ENCODE results near the gene C16orf89. TPM values are rescaled to one million over a fixed set of nuclear protein-coding genes. Genes with fewer than 3 reads are reported as not detected.
"Not testable (repeated sequence)": the region's sequence is repeated elsewhere in the genome, so short reads cannot be mapped to it uniquely, and the experiment has no call there.

C16orf89 gene
- total RNA-seq, 1 experiment from 2014 or later: not detected

DNA sequence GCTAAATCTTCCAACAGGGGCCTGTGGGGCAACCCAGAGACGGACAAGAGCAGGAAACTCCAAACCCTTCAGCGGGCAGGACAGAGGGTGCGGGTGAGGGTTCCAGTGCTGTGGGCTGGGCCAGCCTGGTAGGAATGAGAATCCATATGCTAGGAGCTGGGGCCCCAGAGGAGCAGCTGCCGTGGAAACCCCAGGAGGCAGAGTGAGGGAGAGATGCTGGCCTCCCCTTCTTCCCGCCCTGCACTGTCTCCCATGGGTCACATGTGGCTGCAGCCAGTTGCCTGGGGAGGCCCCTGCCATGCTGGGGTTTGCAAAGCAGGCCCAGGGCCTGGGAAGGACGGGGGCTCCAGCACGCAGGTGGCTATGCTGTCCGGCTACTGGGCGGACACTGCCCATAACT lies 27.3 kb upstream of the C16orf89 start:
- BruUV-seq (replicated peaks); H3K27me3 ChIP-seq (replicated peaks; ENCODE audit: insufficient read depth, low read depth, low read length, poor library complexity); H3K27ac ChIP-seq (ENCODE audit: low read depth, low read length, poor library complexity, severe bottlenecking); H3K36me3 ChIP-seq (ENCODE audit: insufficient read depth, low read length, poor library complexity, severe bottlenecking); DNase-seq (ENCODE audit: low spot score); POLR2A ChIA-PET (ENCODE audit: low non-redundant PET); H3K9me3 ChIP-seq (ENCODE audit: low read depth, low read length, poor library complexity, severe bottlenecking); H3K4me3 ChIP-seq (ENCODE audit: low read depth, low read length, poor library complexity, severe bottlenecking); H3K4me1 ChIP-seq (ENCODE audit: insufficient read depth, low read length, poor library complexity, severe bottlenecking): not testable (repeated sequence)
- intact Hi-C loops (cut with micrococcal nuclease; ENCODE audit: unreplicated experiment): loop anchor here (10.0 kb wide), 1 partner anchor 248 kb away; the partner anchor contains the start of genes GLYR1 and UBN1
- CTCF ChIA-PET: interaction anchor here (0.6 kb wide), 1 partner anchor 131 kb away, joined by 3 read pairs; no protein-coding TSS in a partner anchor

GRCh38 chr16:5090592-5090991 lies 24.8 kb upstream of the C16orf89 start:
- CTCF ChIA-PET; H3K27me3 ChIP-seq (replicated peaks; ENCODE audit: insufficient read depth, low read depth, low read length, poor library complexity); H3K27ac ChIP-seq (ENCODE audit: low read depth, low read length, poor library complexity, severe bottlenecking); BruUV-seq (replicated peaks); H3K9me3 ChIP-seq (ENCODE audit: low read depth, low read length, poor library complexity, severe bottlenecking); POLR2A ChIA-PET (ENCODE audit: low non-redundant PET); H3K4me3 ChIP-seq (ENCODE audit: low read depth, low read length, poor library complexity, severe bottlenecking); DNase-seq (ENCODE audit: low spot score); H3K4me1 ChIP-seq (ENCODE audit: insufficient read depth, low read length, poor library complexity, severe bottlenecking); H3K36me3 ChIP-seq (ENCODE audit: insufficient read depth, low read length, poor library complexity, severe bottlenecking): not testable (repeated sequence)
- intact Hi-C loops (cut with micrococcal nuclease; ENCODE audit: unreplicated experiment): loop anchor here (10.0 kb wide), 1 partner anchor 246 kb away; the partner anchor contains the start of genes GLYR1 and UBN1

- H3K27ac ChIP-seq (ENCODE audit: low read depth, low read length, poor library complexity, severe bottlenecking); H3K9me3 ChIP-seq (ENCODE audit: low read depth, low read length, poor library complexity, severe bottlenecking); POLR2A ChIA-PET (ENCODE audit: low non-redundant PET); H3K36me3 ChIP-seq (ENCODE audit: insufficient read depth, low read length, poor library complexity, severe bottlenecking); CTCF ChIA-PET; DNase-seq (ENCODE audit: low spot score); H3K4me3 ChIP-seq (ENCODE audit: low read depth, low read length, poor library complexity, severe bottlenecking); BruUV-seq (replicated peaks); H3K27me3 ChIP-seq (replicated peaks; ENCODE audit: insufficient read depth, low read depth, low read length, poor library complexity); H3K4me1 ChIP-seq (ENCODE audit: insufficient read depth, low read length, poor library complexity, severe bottlenecking): not testable (repeated sequence)
- intact Hi-C loops (cut with micrococcal nuclease; ENCODE audit: unreplicated experiment): loop anchor here (10.0 kb wide), 1 partner anchor 245 kb away; the partner anchor contains the start of genes GLYR1 and UBN1
Measured at GRCh38 chr16:5089911-5090555, 24.3 kb upstream of the C16orf89 start.

GRCh38 chr16:5088936-5089335 lies 23.2 kb upstream of the C16orf89 start:
- DNase-seq (ENCODE audit: low spot score); H3K27me3 ChIP-seq (replicated peaks; ENCODE audit: insufficient read depth, low read depth, low read length, poor library complexity); H3K4me3 ChIP-seq (ENCODE audit: low read depth, low read length, poor library complexity, severe bottlenecking); intact Hi-C loops (cut with micrococcal nuclease; ENCODE audit: unreplicated experiment); POLR2A ChIA-PET (ENCODE audit: low non-redundant PET); H3K9me3 ChIP-seq (ENCODE audit: low read depth, low read length, poor library complexity, severe bottlenecking); H3K27ac ChIP-seq (ENCODE audit: low read depth, low read length, poor library complexity, severe bottlenecking); BruUV-seq (replicated peaks); H3K36me3 ChIP-seq (ENCODE audit: insufficient read depth, low read length, poor library complexity, severe bottlenecking); H3K4me1 ChIP-seq (ENCODE audit: insufficient read depth, low read length, poor library complexity, severe bottlenecking); CTCF ChIA-PET: not testable (repeated sequence)

GRCh38 chr16:5088086-5088790 lies 22.5 kb upstream of the C16orf89 start:
- H3K27ac ChIP-seq (ENCODE audit: low read depth, low read length, poor library complexity, severe bottlenecking); H3K27me3 ChIP-seq (replicated peaks; ENCODE audit: insufficient read depth, low read depth, low read length, poor library complexity); H3K9me3 ChIP-seq (ENCODE audit: low read depth, low read length, poor library complexity, severe bottlenecking); POLR2A ChIA-PET (ENCODE audit: low non-redundant PET); H3K4me1 ChIP-seq (ENCODE audit: insufficient read depth, low read length, poor library complexity, severe bottlenecking); intact Hi-C loops (cut with micrococcal nuclease; ENCODE audit: unreplicated experiment); H3K36me3 ChIP-seq (ENCODE audit: insufficient read depth, low read length, poor library complexity, severe bottlenecking); H3K4me3 ChIP-seq (ENCODE audit: low read depth, low read length, poor library complexity, severe bottlenecking); BruUV-seq (replicated peaks); CTCF ChIA-PET; DNase-seq (ENCODE audit: low spot score): not testable (repeated sequence)

DNA sequence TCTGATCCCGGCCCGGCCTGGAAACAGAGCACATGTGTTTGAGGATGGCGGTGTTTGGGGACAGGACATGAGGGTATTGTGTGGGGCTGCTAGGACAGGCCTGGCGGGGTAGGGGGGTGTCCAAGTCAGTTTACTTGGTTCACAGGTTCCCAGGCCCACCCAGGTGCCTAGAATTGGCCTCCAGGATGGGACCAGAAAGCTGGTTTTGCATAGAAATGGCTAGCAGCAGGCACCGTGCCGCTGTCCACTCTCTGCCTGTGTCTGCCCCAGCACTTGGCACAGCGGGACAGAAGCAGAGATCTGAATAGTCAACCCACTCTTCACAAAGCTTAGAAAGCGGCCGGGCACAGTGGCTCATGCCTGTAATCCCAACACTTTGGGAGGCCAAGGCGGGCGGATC lies 20.0 kb upstream of the C16orf89 start:
- DNase-seq (ENCODE audit: low spot score); intact Hi-C loops (cut with micrococcal nuclease; ENCODE audit: unreplicated experiment); H3K27ac ChIP-seq (ENCODE audit: low read depth, low read length, poor library complexity, severe bottlenecking); CTCF ChIA-PET; H3K9me3 ChIP-seq (ENCODE audit: low read depth, low read length, poor library complexity, severe bottlenecking); H3K27me3 ChIP-seq (replicated peaks; ENCODE audit: insufficient read depth, low read depth, low read length, poor library complexity); H3K36me3 ChIP-seq (ENCODE audit: insufficient read depth, low read length, poor library complexity, severe bottlenecking); H3K4me1 ChIP-seq (ENCODE audit: insufficient read depth, low read length, poor library complexity, severe bottlenecking); BruUV-seq (replicated peaks); H3K4me3 ChIP-seq (ENCODE audit: low read depth, low read length, poor library complexity, severe bottlenecking): not testable (repeated sequence)
- POLR2A ChIA-PET (ENCODE audit: low non-redundant PET): interaction anchor here (0.9 kb wide), 1 partner anchor 782 kb away, joined by 12 read pairs; no protein-coding TSS in a partner anchor

Data from A673 (cell line).